Endometrium (tissue), 2 donors: Measurements from ENCODE around the gene EXOC5.
"Not testable (repeated sequence)": the region's sequence is repeated elsewhere in the genome, so short reads cannot be mapped to it uniquely, and the experiment has no call there.

Experiments used
- FAIRE-seq: peaks from 2 replicates; lab custom pipeline; 2012; peaks lifted over from hg19 to GRCh38; lab: Jason Lieb, UNC
- donor health status: control.
- donor health status: control.

EXOC5 gene

GRCh38 chr14:57254884-57255283 is 13.8 kb downstream of the EXOC5 start:
- FAIRE-seq, result no peak

- FAIRE-seq, result peak; percentile 88
These were observed 21.6 kb downstream of the EXOC5 start for GRCh38 chr14:57246933-57247657.

- FAIRE-seq, result no peak
These were observed 22.8 kb downstream of the EXOC5 start for GRCh38 chr14:57245941-57246340.

- FAIRE-seq, result no peak
These were observed 24.6 kb downstream of the EXOC5 start for GRCh38 chr14:57244106-57244505.

GRCh38 chr14:57243320-57243719 is 25.4 kb downstream of the EXOC5 start:
- no peak for FAIRE-seq

- FAIRE-seq, result not testable (repeated sequence)
These were observed 28.6 kb downstream of the EXOC5 start for GRCh38 chr14:57240115-57240514.

GRCh38 chr14:57232006-57232405 is 36.7 kb downstream of the EXOC5 start:
- no peak for FAIRE-seq

- FAIRE-seq, result not testable (repeated sequence)
These were observed 40.4 kb downstream of the EXOC5 start for GRCh38 chr14:57228320-57228719.

- FAIRE-seq, result no peak
These were observed 41.6 kb downstream of the EXOC5 start for GRCh38 chr14:57227083-57227482.

- FAIRE-seq, result no peak
These were observed 46.8 kb downstream of the EXOC5 start for GRCh38 chr14:57221931-57222330.

GRCh38 chr14:57212919-57213318 is 55.8 kb downstream of the EXOC5 start:
- FAIRE-seq, result no peak

- FAIRE-seq, result no peak
These were observed 59.1 kb downstream of the EXOC5 start for GRCh38 chr14:57209561-57209960.

- no peak for FAIRE-seq
These were observed 62.8 kb downstream of the EXOC5 start for GRCh38 chr14:57205938-57206337.

- FAIRE-seq, result peak; percentile 76
These were observed 66.0 kb downstream of the EXOC5 start for GRCh38 chr14:57202672-57203071.

- FAIRE-seq, result no peak
These were observed 68.8 kb downstream of the EXOC5 start for GRCh38 chr14:57199921-57200320.

GRCh38 chr14:57189070-57189469 is 79.6 kb downstream of the EXOC5 start:
- FAIRE-seq, result no peak

GRCh38 chr14:57182760-57183503 is 85.8 kb downstream of the EXOC5 start:
- FAIRE-seq, result no peak

- FAIRE-seq, result no peak
These were observed 89.4 kb downstream of the EXOC5 start for GRCh38 chr14:57179273-57179672.

GRCh38 chr14:57174466-57174865 is 94.2 kb downstream of the EXOC5 start:
- FAIRE-seq, result no peak

- FAIRE-seq, result no peak
These were observed 96.8 kb downstream of the EXOC5 start for GRCh38 chr14:57171903-57172302.

- no peak for FAIRE-seq
These were observed 97.3 kb downstream of the EXOC5 start for GRCh38 chr14:57171363-57171762.

- FAIRE-seq, result no peak
These were observed 98.8 kb downstream of the EXOC5 start for GRCh38 chr14:57169901-57170300.

- FAIRE-seq, result no peak
These were observed 100.5 kb downstream of the EXOC5 start for GRCh38 chr14:57168138-57168679.
